HG02678 (cell line): Measurements from ENCODE around the gene TMEM150B.

Experiments used
- ATAC-seq: cut with Tn5 transposase; IDR thresholded peaks from one replicate; pipeline ENCODE4 v1.9.1; 2021; ENCODE audit warnings: mild to moderate bottlenecking, moderate library complexity; ENCODE audit not compliant: unreplicated experiment

Gene TMEM150B

GRCh38 chr19:55279770-55280643 lies 45.1 kb downstream of the TMEM150B start, which contains the start of gene HSPBP1:
TSS of gene HSPBP1 (minus strand) at chr19:55280110. CDS start at chr19:55279608, 502 bp downstream.
- peak; percentile 78 for ATAC-seq

GRCh38 chr19:55279340-55279739 lies 45.8 kb downstream of the TMEM150B start:
- no peak for ATAC-seq

- ATAC-seq = no peak
These were observed 46.6 kb downstream of the TMEM150B start for GRCh38 chr19:55278391-55279135.

GRCh38 chr19:55277494-55277893 lies 47.6 kb downstream of the TMEM150B start:
- no peak for ATAC-seq

GRCh38 chr19:55276720-55277430 lies 48.3 kb downstream of the TMEM150B start:
- no peak for ATAC-seq

GRCh38 chr19:55275851-55276719 lies 49.1 kb downstream of the TMEM150B start:
- peak; percentile 53 for ATAC-seq

GRCh38 chr19:55273978-55274707 lies 51.0 kb downstream of the TMEM150B start:
- no peak for ATAC-seq

- ATAC-seq = no peak
These were observed 53.0 kb downstream of the TMEM150B start for GRCh38 chr19:55272142-55272541.

- no peak for ATAC-seq
These were observed 54.8 kb downstream of the TMEM150B start for GRCh38 chr19:55270172-55270942.

- ATAC-seq = no peak
These were observed 55.8 kb downstream of the TMEM150B start for GRCh38 chr19:55269299-55269698.

- no peak for ATAC-seq
These were observed 58.3 kb downstream of the TMEM150B start for GRCh38 chr19:55266840-55267239.

- ATAC-seq = no peak
These were observed 58.7 kb downstream of the TMEM150B start for GRCh38 chr19:55266404-55266803.

- no peak for ATAC-seq
These were observed 59.3 kb downstream of the TMEM150B start for GRCh38 chr19:55265723-55266386.

- ATAC-seq = no peak
These were observed 60.0 kb downstream of the TMEM150B start for GRCh38 chr19:55265173-55265572.

- no peak for ATAC-seq
These were observed 60.6 kb downstream of the TMEM150B start for GRCh38 chr19:55264531-55264930.
